GM19240 (cell line): ENCODE data around the gene EME2.

Experiments used
- DNase-seq: peaks from one replicate; pipeline ENCODE4 v3.0.0; 2011; ENCODE audit warnings: low spot score; ENCODE audit not compliant: insufficient read length

The EME2 gene

DNA sequence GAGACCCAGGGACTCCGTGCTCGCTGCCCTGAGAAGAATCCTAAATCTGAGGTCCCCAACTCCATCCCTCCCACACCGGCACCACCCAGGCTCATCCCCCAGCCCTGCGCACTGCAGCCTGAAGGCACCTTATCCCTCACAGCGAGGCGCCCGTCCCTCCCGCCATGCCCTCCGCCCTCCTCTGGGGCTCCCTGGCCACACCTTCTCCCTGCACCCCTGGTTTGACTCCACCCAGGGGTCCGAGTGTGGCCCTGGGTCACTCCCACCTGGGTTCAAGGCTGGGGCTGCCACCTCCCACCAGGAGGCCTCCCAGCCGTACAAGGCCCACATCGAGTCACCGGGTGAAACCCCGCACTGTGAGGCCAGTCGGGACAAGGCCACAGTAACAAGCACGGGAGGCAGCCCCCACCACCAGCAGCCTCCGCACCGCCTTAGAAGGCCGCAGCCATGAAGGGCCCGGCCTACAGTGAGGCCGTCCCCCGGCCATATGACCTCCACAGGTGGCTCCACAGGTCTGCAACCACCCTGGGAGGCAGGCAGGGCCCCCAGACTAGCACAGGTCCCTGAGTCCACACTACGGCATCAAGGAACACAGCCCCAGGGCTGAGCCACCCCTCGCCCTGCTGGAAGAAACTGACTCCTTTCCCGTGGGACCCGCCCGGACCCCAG lies 45.7 kb downstream of the EME2 start:
- DNase-seq: no peak

DNA sequence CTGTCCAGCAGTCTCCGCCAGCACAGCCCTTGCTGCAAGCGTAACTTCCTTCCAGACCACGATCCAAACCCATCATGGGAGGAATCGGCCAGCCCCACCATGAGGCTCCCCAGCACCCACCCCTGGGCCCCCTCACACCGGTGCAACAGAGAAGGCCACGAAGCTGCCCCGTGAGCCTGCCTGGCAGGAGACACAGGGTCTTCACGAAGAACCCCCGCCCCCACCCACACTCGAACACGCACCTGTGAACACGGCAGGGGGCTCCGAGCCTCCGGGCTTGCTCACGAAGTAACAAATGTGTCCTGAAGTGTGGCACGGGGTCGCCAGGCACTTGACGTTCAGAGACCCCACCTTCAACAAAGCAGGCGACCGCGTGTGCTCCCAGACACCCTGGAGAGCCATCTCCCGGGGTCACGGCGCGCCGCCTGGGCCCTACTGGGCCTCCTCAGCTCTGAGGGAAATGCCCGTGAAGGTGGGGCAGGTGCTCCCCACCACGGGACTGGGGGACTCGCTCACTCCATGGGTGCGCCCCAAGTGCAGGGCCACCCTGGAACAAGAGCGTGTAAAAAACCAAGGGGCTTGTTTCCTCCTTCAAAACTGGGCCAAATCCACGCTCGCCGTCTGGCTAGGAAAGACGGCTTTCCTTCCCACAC lies 46.4 kb downstream of the EME2 start:
- DNase-seq: no peak

DNA sequence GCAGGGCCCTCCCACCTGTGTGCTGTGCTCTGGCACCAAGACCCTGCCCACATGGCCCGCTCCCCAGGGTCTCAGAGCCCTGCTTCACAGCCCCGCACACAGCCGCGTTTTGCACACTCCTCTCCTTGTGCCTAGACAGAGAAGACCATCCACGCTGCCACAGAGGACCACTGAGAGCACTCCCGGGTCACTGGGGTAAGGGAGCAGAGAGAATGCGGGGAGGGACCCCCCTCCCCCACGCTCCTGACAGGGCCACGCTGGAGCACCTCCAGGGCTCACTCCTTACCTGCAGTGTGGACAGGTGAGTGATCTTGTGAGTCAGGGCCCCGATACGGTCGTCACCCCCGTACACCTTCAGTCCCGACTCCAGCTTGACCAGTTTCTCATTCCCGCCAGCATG lies 47.0 kb downstream of the EME2 start:
- no peak for DNase-seq

DNA sequence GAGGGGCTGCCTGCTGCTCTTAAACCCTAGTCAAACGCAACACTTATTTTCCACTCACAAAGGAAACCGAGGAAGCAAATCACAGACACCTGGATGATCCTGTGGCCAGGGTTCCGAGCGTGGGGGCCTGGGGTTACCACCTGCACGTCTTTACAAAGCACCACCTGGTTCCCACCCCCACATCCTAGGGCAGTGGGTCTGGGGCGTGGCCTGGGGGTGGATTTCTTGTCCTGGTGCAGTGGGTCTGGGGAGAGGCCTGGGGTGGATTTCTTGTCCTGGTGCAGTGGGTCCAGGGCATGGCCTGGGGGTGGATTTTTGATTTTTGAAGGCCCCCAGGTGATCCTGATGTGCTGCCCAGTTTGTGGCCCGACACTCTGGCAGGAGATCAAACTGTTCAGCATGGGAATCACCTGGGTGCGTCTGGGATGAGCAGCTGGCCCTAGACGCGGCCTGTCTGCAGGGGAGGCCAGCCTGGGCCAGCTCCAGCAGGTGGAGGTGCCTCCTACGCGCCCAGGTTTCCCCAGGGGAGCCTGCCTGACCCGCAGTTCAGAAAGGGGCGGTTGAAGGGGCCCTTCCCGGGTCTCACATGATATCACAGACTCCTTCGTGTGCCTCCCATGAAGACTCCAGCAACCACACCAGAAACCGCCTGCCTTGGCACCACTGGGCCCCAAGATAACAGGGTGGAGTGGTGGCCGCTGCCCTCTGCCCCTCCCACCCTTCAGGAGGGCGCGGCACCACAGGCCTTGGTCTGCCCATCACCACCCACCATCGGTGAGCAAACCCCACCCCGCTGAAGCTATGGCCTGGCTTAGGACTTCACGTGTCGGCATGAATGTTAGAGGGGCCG lies 47.7 kb downstream of the EME2 start:
- no peak for DNase-seq

DNA sequence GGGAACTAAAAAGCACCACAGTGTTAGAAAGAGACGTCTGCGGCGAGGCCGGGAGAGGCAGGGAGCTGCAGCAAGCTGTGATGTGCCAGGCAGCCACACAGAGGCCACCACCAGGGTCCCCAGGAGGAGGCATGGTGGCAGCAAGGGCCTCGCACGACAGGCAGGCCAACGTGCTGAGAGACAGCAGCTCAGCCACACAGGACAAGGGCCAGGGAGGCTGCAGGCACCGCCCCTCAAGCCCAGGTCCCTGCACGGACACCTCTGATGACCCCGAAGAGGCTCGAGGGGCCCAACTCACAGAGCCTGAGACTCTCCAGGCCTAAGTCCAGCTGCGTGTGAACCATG lies 48.3 kb downstream of the EME2 start:
- DNase-seq: no peak

- no peak for DNase-seq
Measured at GRCh38 chr16:1821861-1822611, 49.4 kb downstream of the EME2 start.

GRCh38 chr16:1822801-1823200 lies 50.2 kb downstream of the EME2 start:
- DNase-seq: no peak

DNA sequence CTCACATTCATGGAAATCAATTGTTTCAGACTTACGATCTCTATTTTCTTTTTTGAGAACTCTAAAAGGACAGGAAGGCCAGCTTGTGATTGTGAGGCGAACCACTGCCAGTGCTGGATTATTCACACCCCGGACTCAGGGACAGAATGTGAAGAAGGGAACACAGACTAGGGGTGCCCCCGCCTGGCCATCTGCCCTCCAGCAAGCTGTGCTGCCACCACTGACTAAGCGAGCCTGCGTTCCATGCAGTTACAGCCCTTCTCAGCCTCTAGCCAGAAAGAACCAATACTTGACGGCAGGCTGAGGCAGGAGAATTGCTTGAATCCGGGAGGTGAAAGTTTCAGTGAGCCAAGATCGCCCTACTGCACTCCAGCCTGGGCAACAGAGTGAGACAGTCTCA lies 51.2 kb downstream of the EME2 start:
- DNase-seq: no peak

GRCh38 chr16:1825381-1825863 lies 52.8 kb downstream of the EME2 start:
- DNase-seq: no peak
